WTC11 (cell line): ENCODE results near the gene RNF224.

Experiments
- RELA ChIP-seq: sonication (generic); formaldehyde crosslinking; IDR thresholded peaks from 2 replicates; pipeline ENCODE4 v1.8.1; 2022; ENCODE audit warnings: missing genetic modification reagents, mild to moderate bottlenecking, borderline replicate concordance
- TF ChIP-seq, protein P1 (sequence below): fragments of 200-600 bp; IDR thresholded peaks from 2 replicates; pipeline ENCODE4 v1.8.0; 2022; ENCODE audit warnings: antibody characterized with exemption

DNA sequence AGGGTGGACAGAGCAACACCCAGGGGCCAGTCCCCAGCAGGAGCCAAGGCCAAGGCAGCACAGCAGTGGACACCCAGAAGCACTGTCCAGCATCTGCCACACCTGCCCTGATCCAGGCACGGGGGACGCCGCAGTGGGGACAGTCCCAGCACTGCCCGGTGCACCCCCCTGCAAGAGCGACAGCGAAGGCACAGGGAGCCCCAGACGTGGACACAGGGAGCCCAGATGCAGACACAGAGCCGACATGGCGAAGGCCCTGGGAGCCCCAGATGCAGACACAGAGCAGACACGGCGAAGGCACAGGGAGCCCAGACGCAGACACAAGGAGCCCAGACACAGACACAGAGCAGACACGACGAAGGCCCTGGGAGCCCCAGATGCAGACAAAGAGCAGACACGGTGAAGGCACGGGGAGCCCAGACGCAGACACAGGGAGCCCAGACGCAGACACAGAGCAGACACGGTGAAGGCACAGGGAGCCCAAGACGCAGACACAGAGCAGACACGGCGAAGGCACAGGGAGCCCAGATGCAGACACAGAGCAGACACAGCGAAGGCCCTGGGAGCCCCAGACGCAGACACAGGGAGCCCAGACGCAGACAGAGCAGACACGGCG, 43.2 kb upstream of the RNF224 start:
- TF ChIP-seq, protein P1, sequence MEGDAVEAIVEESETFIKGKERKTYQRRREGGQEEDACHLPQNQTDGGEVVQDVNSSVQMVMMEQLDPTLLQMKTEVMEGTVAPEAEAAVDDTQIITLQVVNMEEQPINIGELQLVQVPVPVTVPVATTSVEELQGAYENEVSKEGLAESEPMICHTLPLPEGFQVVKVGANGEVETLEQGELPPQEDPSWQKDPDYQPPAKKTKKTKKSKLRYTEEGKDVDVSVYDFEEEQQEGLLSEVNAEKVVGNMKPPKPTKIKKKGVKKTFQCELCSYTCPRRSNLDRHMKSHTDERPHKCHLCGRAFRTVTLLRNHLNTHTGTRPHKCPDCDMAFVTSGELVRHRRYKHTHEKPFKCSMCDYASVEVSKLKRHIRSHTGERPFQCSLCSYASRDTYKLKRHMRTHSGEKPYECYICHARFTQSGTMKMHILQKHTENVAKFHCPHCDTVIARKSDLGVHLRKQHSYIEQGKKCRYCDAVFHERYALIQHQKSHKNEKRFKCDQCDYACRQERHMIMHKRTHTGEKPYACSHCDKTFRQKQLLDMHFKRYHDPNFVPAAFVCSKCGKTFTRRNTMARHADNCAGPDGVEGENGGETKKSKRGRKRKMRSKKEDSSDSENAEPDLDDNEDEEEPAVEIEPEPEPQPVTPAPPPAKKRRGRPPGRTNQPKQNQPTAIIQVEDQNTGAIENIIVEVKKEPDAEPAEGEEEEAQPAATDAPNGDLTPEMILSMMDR, result no peak
- TF ChIP-seq RELA, result no peak
